ENCODE data around the gene CEACAM16.

CEACAM16 gene

GRCh38 chr19:44735011-44735410 is 36.1 kb downstream of the CEACAM16 start:
- Histone ChIP-seq H3K4me1 (ENCODE audit: control insufficient read depth, insufficient read depth, low read length) (no peaks in the 10 kb centered on the region), H3K9me3 (ENCODE audit: control insufficient read depth, insufficient read depth, low read depth, low read length) (no peaks in the 10 kb centered on the region), H3K4me3 (ENCODE audit: low read depth, low read length) (no peak overlapping the region), H3K36me3 (ENCODE audit: control insufficient read depth in 2 of 2, insufficient read depth in 1 of 2, low read length in 2 of 2) (no peaks in the 10 kb centered on the region; a peak in 1 of 3 replicates), H3K27ac (ENCODE audit: extremely low read depth, low read depth, low read length) (no peak overlapping the region)
- TF ChIP-seq FEZF1 (tag by site-specific recombination; IDR thresholded peaks at IDR 0.05) (no peak), ZNF394 (tag by site-specific recombination; IDR thresholded peaks at IDR 0.05; ENCODE audit: borderline replicate concordance) (no peak)
- TF ChIP-seq, protein P1, sequence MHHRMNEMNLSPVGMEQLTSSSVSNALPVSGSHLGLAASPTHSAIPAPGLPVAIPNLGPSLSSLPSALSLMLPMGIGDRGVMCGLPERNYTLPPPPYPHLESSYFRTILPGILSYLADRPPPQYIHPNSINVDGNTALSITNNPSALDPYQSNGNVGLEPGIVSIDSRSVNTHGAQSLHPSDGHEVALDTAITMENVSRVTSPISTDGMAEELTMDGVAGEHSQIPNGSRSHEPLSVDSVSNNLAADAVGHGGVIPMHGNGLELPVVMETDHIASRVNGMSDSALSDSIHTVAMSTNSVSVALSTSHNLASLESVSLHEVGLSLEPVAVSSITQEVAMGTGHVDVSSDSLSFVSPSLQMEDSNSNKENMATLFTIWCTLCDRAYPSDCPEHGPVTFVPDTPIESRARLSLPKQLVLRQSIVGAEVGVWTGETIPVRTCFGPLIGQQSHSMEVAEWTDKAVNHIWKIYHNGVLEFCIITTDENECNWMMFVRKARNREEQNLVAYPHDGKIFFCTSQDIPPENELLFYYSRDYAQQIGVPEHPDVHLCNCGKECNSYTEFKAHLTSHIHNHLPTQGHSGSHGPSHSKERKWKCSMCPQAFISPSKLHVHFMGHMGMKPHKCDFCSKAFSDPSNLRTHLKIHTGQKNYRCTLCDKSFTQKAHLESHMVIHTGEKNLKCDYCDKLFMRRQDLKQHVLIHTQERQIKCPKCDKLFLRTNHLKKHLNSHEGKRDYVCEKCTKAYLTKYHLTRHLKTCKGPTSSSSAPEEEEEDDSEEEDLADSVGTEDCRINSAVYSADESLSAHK (tag by site-specific recombination; IDR thresholded peaks at IDR 0.05) = no peak
- TF ChIP-seq, protein P2, sequence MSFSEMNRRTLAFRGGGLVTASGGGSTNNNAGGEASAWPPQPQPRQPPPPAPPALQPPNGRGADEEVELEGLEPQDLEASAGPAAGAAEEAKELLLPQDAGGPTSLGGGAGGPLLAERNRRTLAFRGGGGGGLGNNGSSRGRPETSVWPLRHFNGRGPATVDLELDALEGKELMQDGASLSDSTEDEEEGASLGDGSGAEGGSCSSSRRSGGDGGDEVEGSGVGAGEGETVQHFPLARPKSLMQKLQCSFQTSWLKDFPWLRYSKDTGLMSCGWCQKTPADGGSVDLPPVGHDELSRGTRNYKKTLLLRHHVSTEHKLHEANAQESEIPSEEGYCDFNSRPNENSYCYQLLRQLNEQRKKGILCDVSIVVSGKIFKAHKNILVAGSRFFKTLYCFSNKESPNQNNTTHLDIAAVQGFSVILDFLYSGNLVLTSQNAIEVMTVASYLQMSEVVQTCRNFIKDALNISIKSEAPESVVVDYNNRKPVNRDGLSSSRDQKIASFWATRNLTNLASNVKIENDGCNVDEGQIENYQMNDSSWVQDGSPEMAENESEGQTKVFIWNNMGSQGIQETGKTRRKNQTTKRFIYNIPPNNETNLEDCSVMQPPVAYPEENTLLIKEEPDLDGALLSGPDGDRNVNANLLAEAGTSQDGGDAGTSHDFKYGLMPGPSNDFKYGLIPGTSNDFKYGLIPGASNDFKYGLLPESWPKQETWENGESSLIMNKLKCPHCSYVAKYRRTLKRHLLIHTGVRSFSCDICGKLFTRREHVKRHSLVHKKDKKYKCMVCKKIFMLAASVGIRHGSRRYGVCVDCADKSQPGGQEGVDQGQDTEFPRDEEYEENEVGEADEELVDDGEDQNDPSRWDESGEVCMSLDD (tag by site-specific recombination; IDR thresholded peaks at IDR 0.05) = no peak
- ChIA-PET CTCF (interaction anchor here (4.3 kb wide), 1 partner anchor 36 kb away, joined by 22 read pairs; no protein-coding TSS in a partner anchor), POLR2A (no interaction called here)

GRCh38 chr19:44737238-44738071 is 38.5 kb downstream of the CEACAM16 start:
- TF ChIP-seq ZNF292 (tag by site-specific recombination; IDR thresholded peaks at IDR 0.05; ENCODE audit: borderline replicate concordance, low read depth) = no peak
- peak; percentile 76 for TF ChIP-seq GLIS1 (tag by site-specific recombination; IDR thresholded peaks at IDR 0.05)
- ChIA-PET CTCF (interaction anchor here (0.8 to 3.2 kb wide), 3 partner anchors 12 to 14 kb away, joined by 3 to 20 read pairs (median 19); no protein-coding TSS in a partner anchor), POLR2A (interaction anchor here (1.2 kb wide), 1 partner anchor 16 kb away, joined by 4 read pairs; no protein-coding TSS in a partner anchor)
- Histone ChIP-seq H3K36me3 (ENCODE audit: control insufficient read depth in 2 of 2, insufficient read depth in 1 of 2, low read length in 2 of 2) (no peaks in the 10 kb centered on the region), H3K4me3 (ENCODE audit: low read depth, low read length) (no peak overlapping the region), H3K4me1 (ENCODE audit: control insufficient read depth, insufficient read depth, low read length) (peaks cover 4% of the 10 kb centered on the region), H3K27ac (ENCODE audit: extremely low read depth, low read depth, low read length) (no peak overlapping the region), H3K9me3 (ENCODE audit: control insufficient read depth, insufficient read depth, low read depth, low read length) (no peaks in the 10 kb centered on the region)

- CTCF ChIA-PET = interaction anchor here (0.8 to 3.2 kb wide), 3 partner anchors 11 to 106 kb away, joined by 3 to 20 read pairs (median 8); no protein-coding TSS in a partner anchor
- Histone ChIP-seq H3K4me1 (ENCODE audit: control insufficient read depth, insufficient read depth, low read length) (peaks cover 4% of the 10 kb centered on the region), H3K4me3 (ENCODE audit: low read depth, low read length) (no peak overlapping the region), H3K27ac (ENCODE audit: extremely low read depth, low read depth, low read length) (no peak overlapping the region), H3K36me3 (ENCODE audit: control insufficient read depth in 2 of 2, insufficient read depth in 1 of 2, low read length in 2 of 2) (no peaks in the 10 kb centered on the region), H3K9me3 (ENCODE audit: control insufficient read depth, insufficient read depth, low read depth, low read length) (no peaks in the 10 kb centered on the region)
- POLR2A ChIA-PET = no interaction called here
- no peak for TF ChIP-seq ZNF132 (tag by site-specific recombination; IDR thresholded peaks at IDR 0.05; ENCODE audit: borderline replicate concordance)
- TF ChIP-seq ZNF658 (tag by site-specific recombination; IDR thresholded peaks at IDR 0.05) = no peak
- no peak for TF ChIP-seq ZNF768 (tag by site-specific recombination; IDR thresholded peaks at IDR 0.05)
- no peak for TF ChIP-seq ZNF530 (tag by site-specific recombination; IDR thresholded peaks at IDR 0.05; ENCODE audit: low read depth)
Observed at GRCh38 chr19:44738136-44738535, 39.2 kb downstream of the CEACAM16 start.
